Neural progenitor cell (in vitro differentiated cells): ENCODE data around the gene MFAP3L. TPM values are rescaled to one million over a fixed set of nuclear protein-coding genes. Genes with fewer than 3 reads are reported as not detected.
A peak's percentile ranks its signal among the peaks of the same experiment; 100 is the strongest.
"Not testable (repeated sequence)": the region's sequence is repeated elsewhere in the genome, so short reads cannot be mapped to it uniquely, and the experiment has no call there.

Experiments used
- DNase-seq: peaks from one replicate; pipeline ENCODE4 v3.0.0-alpha.2; 2016; ENCODE audit warnings: low spot score
- H2AFZ ChIP-seq: fragments of 200-600 bp; sonication (generic); replicated peaks from 2 replicates; pipeline ENCODE4 v1.6.1; 2016; ENCODE audit warnings: antibody characterized with exemption
- H3F3A ChIP-seq: fragments of 200-600 bp; sonication (generic); 2 replicates; pipeline ENCODE4 v1.6.1; 2016; ENCODE audit warnings: antibody characterized with exemption, low read depth
- H3K27ac ChIP-seq: fragments of 200-600 bp; sonication (generic); 2 replicates; pipeline ENCODE4 v1.5.1; 2016; ENCODE audit warnings: mild to moderate bottlenecking
- H3K27me3 ChIP-seq: fragments of 200-600 bp; sonication (generic); 2 replicates; pipeline ENCODE4 v1.6.1; 2016; ENCODE audit warnings: mild to moderate bottlenecking, moderate library complexity
- H3K36me3 ChIP-seq: fragments of 200-600 bp; sonication (generic); 2 replicates; pipeline ENCODE4 v1.5.1; 2016
- H3K4me1 ChIP-seq: fragments of 200-600 bp; sonication (generic); 2 replicates; pipeline ENCODE4 v1.6.1; 2016; ENCODE audit warnings: mixed run types
- H3K4me2 ChIP-seq: fragments of 200-600 bp; sonication (generic); 2 replicates; pipeline ENCODE4 v1.6.1; 2016
- H3K4me3 ChIP-seq: fragments of 200-600 bp; sonication (generic); 2 replicates; pipeline ENCODE4 v1.5.1; 2016
- H3K79me2 ChIP-seq: fragments of 200-600 bp; sonication (generic); 2 replicates; pipeline ENCODE4 v1.6.1; 2016; ENCODE audit warnings: low read depth
- H3K9ac ChIP-seq: fragments of 200-600 bp; sonication (generic); 2 replicates; pipeline ENCODE4 v1.6.1; 2016
- H3K9me3 ChIP-seq: fragments of 200-600 bp; sonication (generic); 2 replicates; pipeline ENCODE4 v1.5.1; 2016; ENCODE audit warnings: low read depth
- H4K20me1 ChIP-seq: fragments of 200-600 bp; sonication (generic); 2 replicates; pipeline ENCODE4 v1.6.1; 2016; ENCODE audit warnings: low read depth
- H3K27ac Mint-ChIP-seq: 3 replicates; pipeline ENCODE4 v1.8.0; 2021; ENCODE audit warnings: mixed read lengths
- H3K27me3 Mint-ChIP-seq: 2 replicates; pipeline ENCODE4 v1.8.0; 2022; ENCODE audit warnings: low read depth, mild to moderate bottlenecking, inconsistent platforms, moderate library complexity, mixed read lengths; ENCODE audit not compliant: insufficient read depth
- H3K36me3 Mint-ChIP-seq: 3 replicates; pipeline ENCODE4 v1.8.0; 2021; ENCODE audit warnings: mixed read lengths
- H3K4me1 Mint-ChIP-seq: 3 replicates; pipeline ENCODE4 v1.8.0; 2021; ENCODE audit warnings: mixed read lengths
- H3K4me3 Mint-ChIP-seq: 3 replicates; pipeline ENCODE4 v1.8.0; 2021; ENCODE audit warnings: mild to moderate bottlenecking, moderate library complexity, mixed read lengths
- H3K9me3 Mint-ChIP-seq: 3 replicates; pipeline ENCODE4 v1.8.0; 2020; ENCODE audit warnings: mixed read lengths
- EZH2 ChIP-seq: fragments of 200-600 bp; sonication (generic); IDR thresholded peaks from 2 replicates; pipeline ENCODE4 v1.6.1; 2017; ENCODE audit warnings: antibody characterized with exemption, mild to moderate bottlenecking, moderate library complexity
- EZH2phosphoT487 ChIP-seq: fragments of 200-600 bp; sonication (generic); IDR thresholded peaks from 2 replicates; pipeline ENCODE4 v1.6.1; 2017; ENCODE audit warnings: antibody characterized with exemption
- total RNA-seq: library from RNA; depleted of rRNA; stranded (reverse); fragments of >200 nt; gene quantifications from 2 replicates; pipeline ENCODE4 v1.2.3, GENCODE V29; 2015; ENCODE audit warnings: low replicate concordance
- TF ChIP-seq, protein P1 (sequence below): fragments of 200-600 bp; sonication (generic); IDR thresholded peaks from 2 replicates; pipeline ENCODE4 v1.5.1; 2017; ENCODE audit warnings: antibody characterized with exemption, mild to moderate bottlenecking

The MFAP3L gene
- total RNA-seq, 1 donor from 2014 or later: 30.7 TPM

GRCh38 chr4:169945636-169946035 lies 80.6 kb downstream of the MFAP3L start:
- no peak overlapping the region for H3K27ac ChIP-seq
- H3K27me3 Mint-ChIP-seq: peaks cover 7% of the 10 kb centered on the region
- no peaks in the 10 kb centered on the region for H4K20me1 ChIP-seq
- no peaks in the 10 kb centered on the region for H3F3A ChIP-seq
- H3K9me3 ChIP-seq: no peaks in the 10 kb centered on the region
- no peak overlapping the region for H3K4me3 ChIP-seq
- H3K36me3 ChIP-seq: no peaks in the 10 kb centered on the region
- no peak overlapping the region for H2AFZ ChIP-seq
- H3K9ac ChIP-seq: no peak overlapping the region
- no peaks in the 10 kb centered on the region for H3K4me1 ChIP-seq
- no peaks in the 10 kb centered on the region for H3K36me3 Mint-ChIP-seq
- no peak overlapping the region for H3K4me2 ChIP-seq
- H3K27me3 ChIP-seq: no peaks in the 10 kb centered on the region
- H3K27ac Mint-ChIP-seq: peak overlapping the region; percentile 61
- H3K4me3 Mint-ChIP-seq: no peak overlapping the region
- H3K9me3 Mint-ChIP-seq: peaks cover 10% of the 10 kb centered on the region
- DNase-seq: no peak
- H3K79me2 ChIP-seq: no peaks in the 10 kb centered on the region
- H3K4me1 Mint-ChIP-seq: no peaks in the 10 kb centered on the region
- TF ChIP-seq, protein P1, sequence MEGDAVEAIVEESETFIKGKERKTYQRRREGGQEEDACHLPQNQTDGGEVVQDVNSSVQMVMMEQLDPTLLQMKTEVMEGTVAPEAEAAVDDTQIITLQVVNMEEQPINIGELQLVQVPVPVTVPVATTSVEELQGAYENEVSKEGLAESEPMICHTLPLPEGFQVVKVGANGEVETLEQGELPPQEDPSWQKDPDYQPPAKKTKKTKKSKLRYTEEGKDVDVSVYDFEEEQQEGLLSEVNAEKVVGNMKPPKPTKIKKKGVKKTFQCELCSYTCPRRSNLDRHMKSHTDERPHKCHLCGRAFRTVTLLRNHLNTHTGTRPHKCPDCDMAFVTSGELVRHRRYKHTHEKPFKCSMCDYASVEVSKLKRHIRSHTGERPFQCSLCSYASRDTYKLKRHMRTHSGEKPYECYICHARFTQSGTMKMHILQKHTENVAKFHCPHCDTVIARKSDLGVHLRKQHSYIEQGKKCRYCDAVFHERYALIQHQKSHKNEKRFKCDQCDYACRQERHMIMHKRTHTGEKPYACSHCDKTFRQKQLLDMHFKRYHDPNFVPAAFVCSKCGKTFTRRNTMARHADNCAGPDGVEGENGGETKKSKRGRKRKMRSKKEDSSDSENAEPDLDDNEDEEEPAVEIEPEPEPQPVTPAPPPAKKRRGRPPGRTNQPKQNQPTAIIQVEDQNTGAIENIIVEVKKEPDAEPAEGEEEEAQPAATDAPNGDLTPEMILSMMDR: no peak

DNA sequence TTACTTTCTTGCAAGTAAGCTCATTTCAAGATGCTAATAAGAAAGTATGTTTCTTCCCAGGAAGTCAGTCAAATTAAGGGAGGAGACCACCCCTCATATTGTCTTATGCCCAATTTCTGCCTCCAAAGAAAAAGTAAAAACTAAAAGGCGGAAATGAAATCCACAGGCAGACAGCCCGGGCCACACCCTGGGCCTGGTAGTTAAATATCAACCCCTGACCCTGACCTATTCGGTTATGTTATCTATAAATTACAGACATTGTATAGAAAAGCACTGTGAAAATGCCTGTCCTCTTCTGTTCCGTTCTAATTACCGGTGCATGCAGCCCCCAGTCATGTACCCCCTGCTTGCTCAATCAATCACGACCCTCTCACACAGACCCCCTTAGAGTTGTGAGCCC lies 82.6 kb downstream of the MFAP3L start:
- H3K4me1 ChIP-seq, H4K20me1 ChIP-seq, H3K27me3 Mint-ChIP-seq, H3K27ac Mint-ChIP-seq, H2AFZ ChIP-seq, H3K4me3 Mint-ChIP-seq, H3K79me2 ChIP-seq, DNase-seq, H3K27ac ChIP-seq, H3K4me1 Mint-ChIP-seq, H3F3A ChIP-seq, H3K4me2 ChIP-seq, H3K9ac ChIP-seq, H3K27me3 ChIP-seq, H3K4me3 ChIP-seq, H3K36me3 Mint-ChIP-seq, H3K9me3 Mint-ChIP-seq, H3K9me3 ChIP-seq, H3K36me3 ChIP-seq: not testable (repeated sequence)

DNA sequence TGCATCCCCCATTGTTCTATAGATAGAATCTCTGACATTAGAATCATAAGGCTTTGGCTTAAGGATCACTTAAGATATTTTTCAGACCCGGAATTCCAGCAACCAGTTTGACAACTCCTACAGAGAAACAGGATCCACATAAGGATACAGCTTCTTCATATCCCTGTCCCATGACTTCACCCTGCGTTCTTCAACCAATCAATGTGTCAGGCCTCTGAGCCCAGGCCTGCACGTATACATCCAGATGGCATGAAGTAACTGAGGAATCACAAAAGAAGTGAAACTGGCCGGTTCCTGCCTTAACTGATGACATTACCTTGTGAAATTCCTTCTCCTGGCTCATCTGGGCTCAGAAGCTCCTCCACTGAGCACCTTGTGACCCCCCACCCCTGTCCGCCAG lies 85.1 kb downstream of the MFAP3L start:
- Histone ChIP-seq H3F3A (peaks cover 5% of the 10 kb centered on the region), H3K4me1 (no peaks in the 10 kb centered on the region), H3K9me3 (no peaks in the 10 kb centered on the region), H3K9ac (no peak overlapping the region), H3K4me2 (no peak overlapping the region), H2AFZ (no peak overlapping the region), H3K4me3 (no peak overlapping the region), H3K36me3 (no peaks in the 10 kb centered on the region), H4K20me1 (no peaks in the 10 kb centered on the region), H3K27me3 (no peaks in the 10 kb centered on the region), H3K27ac (no peak overlapping the region), H3K79me2 (no peaks in the 10 kb centered on the region)
- Mint-ChIP-seq H3K27ac (peak overlapping the region; percentile 21), H3K27me3 (peaks cover 7% of the 10 kb centered on the region), H3K9me3 (peaks cover 10% of the 10 kb centered on the region), H3K4me3 (no peak overlapping the region), H3K4me1 (no peaks in the 10 kb centered on the region), H3K36me3 (no peaks in the 10 kb centered on the region)
- TF ChIP-seq, protein P1: no peak
- TF ChIP-seq EZH2phosphoT487: no peak
- no peak for TF ChIP-seq EZH2
- DNase-seq: no peak

- Histone ChIP-seq H3K79me2 (no peaks in the 10 kb centered on the region), H3K4me2 (no peak overlapping the region), H3K9ac (no peak overlapping the region), H3K4me3 (no peak overlapping the region), H3K4me1 (no peaks in the 10 kb centered on the region), H4K20me1 (no peaks in the 10 kb centered on the region), H3F3A (peaks cover 5% of the 10 kb centered on the region), H3K27me3 (no peaks in the 10 kb centered on the region), H3K9me3 (no peaks in the 10 kb centered on the region), H3K27ac (no peak overlapping the region), H2AFZ (peak overlapping the region; percentile 15), H3K36me3 (no peaks in the 10 kb centered on the region)
- peak; percentile 14 for DNase-seq
- Mint-ChIP-seq H3K4me3 (no peak overlapping the region), H3K27me3 (peaks cover 6% of the 10 kb centered on the region), H3K9me3 (peaks cover 10% of the 10 kb centered on the region), H3K36me3 (no peaks in the 10 kb centered on the region), H3K27ac (no peak overlapping the region), H3K4me1 (no peaks in the 10 kb centered on the region)
- TF ChIP-seq, protein P1: peak; percentile 31
- TF ChIP-seq EZH2phosphoT487: no peak
- TF ChIP-seq EZH2: no peak
These were observed 85.7 kb downstream of the MFAP3L start for GRCh38 chr4:169940460-169940859.

Other genes starting within 250 kb of the MFAP3L start
- 20.0 and 24.2 TPM in 2 replicates for gene AADAT, start 63.6 kb upstream of the MFAP3L start, total RNA-seq